Lower leg skin (tissue), 4 donors: ENCODE data around the gene GH2. TPM values are rescaled to one million over a fixed set of nuclear protein-coding genes. Genes with fewer than 3 reads are reported as not detected.
"Not testable (repeated sequence)": the region's sequence is repeated elsewhere in the genome, so short reads cannot be mapped to it uniquely, and the experiment has no call there.

Experiments used
- DNase-seq, 2 donors: peaks; one replicate each; pipeline ENCODE4 v3.0.0-alpha.2; 2019; ENCODE audit warnings: low spot score in 2 of 2
- H3K4me3 ChIP-seq: fragments of 200-600 bp; sonication (generic); 2 replicates; pipeline ENCODE4 v1.5.1; 2017; ENCODE audit warnings: mild to moderate bottlenecking, low read depth; ENCODE audit not compliant: poor library complexity, severe bottlenecking
- CTCF ChIP-seq, 3 donors: fragments of 450-650 bp; IDR thresholded peaks; one replicate each; pipeline ENCODE4 v1.5.1; 2016; ENCODE audit warnings: antibody characterized with exemption in 3 of 3, mild to moderate bottlenecking in 3 of 3, moderate library complexity in 2 of 3
- POLR2A ChIP-seq, 2 donors: fragments of 450-650 bp; IDR thresholded peaks; one replicate each; pipeline ENCODE4 v1.6.1; 2016 to 2017; ENCODE audit warnings: antibody characterized with exemption in 2 of 2, mild to moderate bottlenecking in 1 of 2, moderate library complexity in 1 of 2
- WGBS, 2 donors: methylation state at CpG; one replicate each; pipeline ENCODE4 v1.1.5; 2018; 5-methylcytosine and 5-hydroxymethylcytosine counted together
- intact Hi-C: fragments of 100-400 bp; cut with DNase I; formaldehyde crosslinking; loops from one replicate; pipeline ENCODE4 v1.15.0; 2023; ENCODE audit warnings: low total_unique reads
- total RNA-seq, 4 donors: library from RNA; depleted of rRNA; stranded (reverse); fragments of >200 nt; gene quantifications; one replicate each; pipeline ENCODE4 v1.1.0, GENCODE V29; 2016

GH2 gene
- total RNA-seq, 4 donors from 2014 or later = not detected

DNA sequence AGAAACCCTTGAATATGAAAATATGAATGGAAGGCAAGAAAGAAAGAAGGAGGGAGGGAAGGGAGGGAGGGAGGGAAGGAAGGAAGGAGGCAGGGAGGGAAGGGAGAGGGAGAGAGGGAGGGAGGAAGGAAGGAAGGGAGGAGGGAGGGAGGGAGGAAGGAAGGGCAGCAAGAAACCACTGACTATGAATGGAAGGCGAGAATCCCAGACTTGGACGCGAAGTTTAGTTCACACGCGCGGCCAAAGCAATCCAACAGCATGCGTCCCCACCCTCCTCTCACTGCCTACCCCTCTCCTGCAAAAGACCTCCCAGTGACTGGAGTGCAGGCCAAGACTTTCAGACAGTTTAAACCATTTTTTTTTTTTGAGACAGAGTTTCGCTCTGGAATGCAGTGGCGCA lies 31.3 kb downstream of the GH2 start:
- H3K4me3 ChIP-seq = no peak overlapping the region
- TF ChIP-seq POLR2A (IDR thresholded peaks at IDR 0.05) = no peak
- no peak for TF ChIP-seq CTCF (IDR thresholded peaks at IDR 0.05)
- no peak for DNase-seq
- WGBS, 2 donors = 81% methylated on average over 9 of the region's 9 CpGs
- intact Hi-C loops = no loop called here

- DNase-seq = peak; percentile 90 to 98
- TF ChIP-seq CTCF (IDR thresholded peaks at IDR 0.05) = peak in 1 of 3 donors; percentile 57
- no peak for TF ChIP-seq POLR2A (IDR thresholded peaks at IDR 0.05)
- no peak overlapping the region for H3K4me3 ChIP-seq
- 14 to 17% methylated on average over 67 to 73 of the region's 82 CpGs for WGBS, 2 donors
- intact Hi-C loops = no loop called here
These were observed 32.7 kb downstream of the GH2 start for GRCh38 chr17:63848834-63849689.

DNA sequence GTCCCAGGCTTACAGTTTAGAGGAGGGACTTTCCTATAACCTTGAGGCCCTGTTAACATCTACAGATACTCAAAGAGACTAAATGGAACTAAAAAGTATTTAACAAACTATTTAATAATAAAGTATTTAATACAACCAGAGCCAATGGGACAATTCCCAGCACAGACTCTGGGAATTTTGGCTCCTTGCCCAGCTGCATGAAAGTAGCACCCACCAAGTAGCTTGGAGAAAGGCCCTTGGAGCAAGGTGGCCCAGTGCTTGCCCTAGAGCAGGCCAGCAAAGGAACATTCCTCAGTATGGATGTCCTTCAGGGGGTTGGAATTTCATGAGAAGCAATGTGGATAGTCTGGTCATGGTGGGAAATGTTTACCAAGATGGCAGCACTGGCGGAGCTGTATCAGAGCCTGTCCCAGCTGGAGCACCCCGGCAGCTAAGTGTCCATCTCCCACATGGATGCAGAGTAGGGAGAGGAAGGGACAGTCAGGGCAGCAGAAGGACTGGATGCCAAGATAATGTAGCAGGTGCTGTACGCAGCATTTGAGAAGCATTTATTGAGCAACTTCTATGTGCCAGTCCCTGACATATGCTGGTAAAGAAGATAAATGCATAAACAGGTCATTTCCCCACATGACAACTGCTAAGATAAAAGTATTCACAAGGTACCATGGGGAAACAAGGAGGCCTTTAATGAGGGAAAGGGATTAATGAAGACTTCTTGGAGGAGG lies 34.1 kb downstream of the GH2 start:
- TF ChIP-seq CTCF (IDR thresholded peaks at IDR 0.05) (no peak), POLR2A (IDR thresholded peaks at IDR 0.05) (no peak)
- 89 to 90% methylated on average over 3 of the region's 3 CpGs for WGBS, 2 donors
- no peak overlapping the region for H3K4me3 ChIP-seq
- intact Hi-C loops = no loop called here
- no peak for DNase-seq

- TF ChIP-seq POLR2A (IDR thresholded peaks at IDR 0.05) (no peak), CTCF (IDR thresholded peaks at IDR 0.05) (no peak)
- no peak overlapping the region for H3K4me3 ChIP-seq
- DNase-seq = no peak
- 36 to 37% methylated on average over 1 of the region's 1 CpG for WGBS, 2 donors
- intact Hi-C loops = no loop called here
These were observed 36.2 kb downstream of the GH2 start for GRCh38 chr17:63845509-63845908.

DNA sequence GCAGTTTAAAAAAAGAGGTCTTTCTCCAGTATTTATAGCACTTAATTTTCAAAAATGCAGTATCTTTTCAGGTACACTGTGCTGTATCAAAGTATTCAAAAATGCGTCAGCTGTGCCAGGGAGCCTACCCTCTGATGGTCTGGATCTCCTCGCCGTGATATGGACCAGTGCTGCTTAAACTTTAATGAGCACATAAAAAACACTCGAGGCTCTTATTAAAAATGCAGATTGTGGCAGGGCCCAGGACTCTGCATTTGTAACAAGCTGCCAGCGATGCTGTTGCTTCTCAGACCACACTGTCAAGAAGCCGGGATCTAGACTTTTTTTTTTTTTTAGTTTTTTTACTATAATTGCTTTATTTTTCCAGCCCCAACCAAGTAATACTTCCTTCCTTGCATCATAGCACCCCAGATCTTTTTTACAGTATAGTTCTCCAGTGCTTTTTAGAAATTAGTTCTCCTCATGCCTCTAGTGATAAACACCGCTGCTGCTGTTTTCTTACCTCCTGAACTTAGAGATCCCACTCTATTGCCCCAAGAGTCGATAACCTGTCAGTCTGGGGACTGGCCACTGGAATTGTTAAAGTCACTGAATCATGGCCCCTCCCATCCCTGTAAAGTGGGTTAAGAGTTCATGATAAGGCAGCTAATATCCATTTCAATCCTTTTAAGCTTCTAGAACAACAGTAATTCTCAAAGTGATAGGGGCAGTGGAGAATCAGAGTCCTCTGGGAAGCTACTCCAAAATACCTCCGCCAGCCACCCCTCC lies 37.6 kb downstream of the GH2 start:
- no peak for DNase-seq
- H3K4me3 ChIP-seq = no peak overlapping the region
- intact Hi-C loops = no loop called here
- no peak for TF ChIP-seq POLR2A (IDR thresholded peaks at IDR 0.05)
- no peak for TF ChIP-seq CTCF (IDR thresholded peaks at IDR 0.05)
- WGBS, 2 donors = 70 to 71% methylated on average over 9 of the region's 9 CpGs

GRCh38 chr17:63843387-63843888 lies 38.3 kb downstream of the GH2 start:
- peak overlapping the region; percentile 24 for H3K4me3 ChIP-seq
- DNase-seq, intact Hi-C loops: not testable (repeated sequence)
- WGBS, 2 donors = 6 to 11% methylated on average over 19 of the region's 19 CpGs
